ENCODE results near the gene PCBD2. TPM values are rescaled to one million over a fixed set of nuclear protein-coding genes. Genes with fewer than 3 reads are reported as not detected.

Gene PCBD2
- total and polyA plus RNA-seq, 2 of the 8 experiments (the other 6 are each of a cell fraction or from before 2014, with no cell fraction given), result 4.8 to 10.3 TPM

DNA sequence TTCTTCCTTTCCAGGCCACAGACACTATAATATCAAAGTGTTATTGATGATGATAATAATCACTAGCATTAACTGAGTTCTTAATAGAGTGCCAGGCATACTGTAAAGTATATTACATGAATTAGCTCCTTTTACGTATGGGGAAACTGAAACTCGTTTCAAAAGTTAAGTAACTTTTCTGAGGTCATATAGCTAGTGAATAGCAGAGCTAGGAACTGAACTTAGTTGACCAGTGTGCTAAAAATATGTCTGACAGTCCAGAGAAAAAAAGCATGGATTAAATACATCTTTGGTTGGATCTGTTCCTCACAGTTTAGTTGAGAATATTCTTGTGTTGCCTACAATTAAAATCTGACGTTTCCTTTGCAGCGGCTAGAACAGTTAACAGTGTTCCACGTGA lies 44.4 kb downstream of the PCBD2 start (continued):
- TF ChIP-seq CHD7 (IDR thresholded peaks at IDR 0.05; ENCODE audit: insufficient replicate concordance, low read length), result no peak
- no peak for TF ChIP-seq EGR1 (IDR thresholded peaks at IDR 0.05; ENCODE audit: borderline replicate concordance, low read depth, low read length)
- no peak for TF ChIP-seq FOSL1 (IDR thresholded peaks at IDR 0.05; ENCODE audit: insufficient read depth, low read depth, low read length)
- no peak for TF ChIP-seq TBP (IDR thresholded peaks at IDR 0.05; ENCODE audit: low read depth, low read length)
- no peak for TF ChIP-seq SRF (IDR thresholded peaks at IDR 0.05; ENCODE audit: low read depth, low read length)
- no peak for TF ChIP-seq KDM4A (IDR thresholded peaks at IDR 0.05; ENCODE audit: low read depth, low read length, severe bottlenecking)
